PC-9 (cell line): ENCODE data around the gene DNAJA1.

Experiments used
- EZH2 ChIP-seq: fragments of 200-600 bp; sonication (generic); IDR thresholded peaks from 2 replicates; pipeline ENCODE4 v1.8.0; 2017; ENCODE audit warnings: antibody characterized with exemption, low read depth
- TF ChIP-seq, protein P1 (sequence below): fragments of 200-600 bp; sonication (generic); conservative IDR thresholded peaks from 2 replicates; pipeline ENCODE4 v1.6.1; 2017; ENCODE audit warnings: mixed run types, antibody characterized with exemption, mild to moderate bottlenecking, moderate library complexity

DNA sequence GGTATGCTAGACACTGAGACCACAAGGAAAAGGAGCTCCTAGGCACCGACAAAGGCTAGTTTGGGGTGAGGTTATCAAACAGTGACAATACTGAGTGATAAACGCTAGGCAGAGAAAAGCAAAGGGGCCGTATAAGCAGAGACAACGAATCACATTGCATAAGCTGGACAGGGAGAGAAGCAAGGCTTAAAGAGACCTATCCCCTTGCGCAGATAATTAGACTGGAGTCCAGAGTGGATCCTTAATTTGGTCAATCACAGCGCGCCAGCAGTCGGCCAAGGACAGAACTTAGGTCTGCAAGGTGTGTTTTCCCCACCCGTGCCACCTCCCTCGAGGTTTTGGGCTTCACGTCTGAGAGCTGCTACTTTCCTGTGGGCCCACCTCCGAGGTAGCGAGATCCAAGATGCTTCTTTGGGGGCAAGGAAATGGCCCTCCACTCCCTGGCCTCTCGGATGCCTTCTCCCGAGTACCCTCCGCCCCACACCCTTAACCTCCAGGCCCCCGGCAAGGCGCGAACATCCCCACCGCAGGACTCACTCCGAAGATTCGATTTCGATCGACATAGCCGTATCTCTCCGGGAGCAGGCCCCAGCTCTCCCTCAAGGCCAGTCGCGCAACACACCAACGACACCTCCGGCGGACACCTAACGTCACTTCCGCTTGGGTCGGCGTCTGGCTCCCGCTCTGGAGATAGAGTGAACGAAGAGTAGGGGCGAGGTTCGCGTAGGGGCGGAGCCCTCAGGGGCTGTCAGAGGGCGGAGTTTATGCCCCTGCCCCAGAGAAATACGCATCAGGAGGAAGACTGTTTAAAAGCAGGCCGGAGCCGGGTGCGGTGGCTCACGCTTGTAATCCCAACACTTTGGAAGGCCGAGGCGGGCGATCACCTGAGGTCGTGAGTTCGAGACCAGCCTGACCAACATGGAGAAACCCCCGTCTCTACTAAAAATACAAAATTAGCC, 51.3 kb downstream of the DNAJA1 start, which contains the start of gene SMU1:
- TF ChIP-seq, protein P1, sequence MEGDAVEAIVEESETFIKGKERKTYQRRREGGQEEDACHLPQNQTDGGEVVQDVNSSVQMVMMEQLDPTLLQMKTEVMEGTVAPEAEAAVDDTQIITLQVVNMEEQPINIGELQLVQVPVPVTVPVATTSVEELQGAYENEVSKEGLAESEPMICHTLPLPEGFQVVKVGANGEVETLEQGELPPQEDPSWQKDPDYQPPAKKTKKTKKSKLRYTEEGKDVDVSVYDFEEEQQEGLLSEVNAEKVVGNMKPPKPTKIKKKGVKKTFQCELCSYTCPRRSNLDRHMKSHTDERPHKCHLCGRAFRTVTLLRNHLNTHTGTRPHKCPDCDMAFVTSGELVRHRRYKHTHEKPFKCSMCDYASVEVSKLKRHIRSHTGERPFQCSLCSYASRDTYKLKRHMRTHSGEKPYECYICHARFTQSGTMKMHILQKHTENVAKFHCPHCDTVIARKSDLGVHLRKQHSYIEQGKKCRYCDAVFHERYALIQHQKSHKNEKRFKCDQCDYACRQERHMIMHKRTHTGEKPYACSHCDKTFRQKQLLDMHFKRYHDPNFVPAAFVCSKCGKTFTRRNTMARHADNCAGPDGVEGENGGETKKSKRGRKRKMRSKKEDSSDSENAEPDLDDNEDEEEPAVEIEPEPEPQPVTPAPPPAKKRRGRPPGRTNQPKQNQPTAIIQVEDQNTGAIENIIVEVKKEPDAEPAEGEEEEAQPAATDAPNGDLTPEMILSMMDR, result no peak
- TF ChIP-seq EZH2, result no peak
